ENCODE results near the gene CST5.
"Not testable (repeated sequence)": the region's sequence is repeated elsewhere in the genome, so short reads cannot be mapped to it uniquely, and the experiment has no call there.

The CST5 gene

GRCh38 chr20:23887856-23888255 is 8.3 kb upstream of the CST5 start:
- DNase-seq: no peak

GRCh38 chr20:23884771-23885162 is 5.2 kb upstream of the CST5 start:
- DNase-seq: no peak

- no peak for DNase-seq
These were observed 4.7 kb upstream of the CST5 start for GRCh38 chr20:23884136-23884770.

DNA sequence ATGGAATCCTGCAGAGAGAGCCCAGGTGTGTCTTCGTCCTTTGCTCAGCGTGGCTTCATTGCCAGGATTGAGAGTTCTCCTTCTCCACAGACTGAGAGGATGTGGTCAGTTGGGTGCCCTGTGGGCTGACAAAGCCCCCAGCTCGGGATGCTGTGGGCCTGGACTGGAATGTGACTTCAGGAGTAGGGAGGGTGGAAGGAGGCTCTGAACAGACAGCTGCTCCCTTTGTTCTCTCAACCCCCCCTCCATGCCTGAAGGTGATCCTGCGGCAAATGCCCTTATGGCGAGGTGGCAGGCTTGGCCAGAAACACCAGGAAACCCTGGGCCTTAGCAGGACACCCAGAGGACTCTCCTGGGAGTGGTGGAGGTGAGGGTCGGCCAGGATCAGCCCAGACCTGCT is 1.8 kb upstream of the CST5 start:
- no peak for DNase-seq

- no peak for DNase-seq
These were observed 869 bp upstream of the CST5 start for GRCh38 chr20:23880417-23880816.

DNA sequence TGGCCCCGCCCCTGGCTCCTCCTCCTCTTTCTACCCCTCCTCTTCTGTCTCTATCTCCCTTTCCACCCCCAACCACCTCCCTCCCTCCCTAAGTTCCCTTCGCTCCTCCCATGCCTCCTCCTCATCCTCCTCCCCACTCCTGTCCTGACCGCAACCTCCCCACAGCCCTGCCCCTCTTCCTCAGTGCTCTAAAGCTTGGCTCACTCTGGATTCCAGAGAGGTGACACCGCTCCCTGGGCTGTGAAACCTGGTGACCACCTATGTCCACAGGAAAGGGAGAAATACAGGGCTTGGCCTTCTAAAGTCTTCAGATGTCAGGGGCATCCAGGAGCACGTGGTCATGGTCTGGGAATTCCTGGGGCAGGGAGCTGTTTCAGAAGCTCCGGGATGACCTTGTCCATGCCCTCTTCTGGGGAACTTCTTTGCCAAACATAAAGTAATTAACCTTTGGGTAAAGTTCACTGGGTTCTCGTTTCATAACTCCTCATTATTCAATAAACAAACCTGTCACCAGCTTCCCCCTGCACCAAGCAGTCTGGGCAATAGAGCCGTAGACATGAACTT is 345 bp upstream of the CST5 start:
- no peak for DNase-seq

DNA sequence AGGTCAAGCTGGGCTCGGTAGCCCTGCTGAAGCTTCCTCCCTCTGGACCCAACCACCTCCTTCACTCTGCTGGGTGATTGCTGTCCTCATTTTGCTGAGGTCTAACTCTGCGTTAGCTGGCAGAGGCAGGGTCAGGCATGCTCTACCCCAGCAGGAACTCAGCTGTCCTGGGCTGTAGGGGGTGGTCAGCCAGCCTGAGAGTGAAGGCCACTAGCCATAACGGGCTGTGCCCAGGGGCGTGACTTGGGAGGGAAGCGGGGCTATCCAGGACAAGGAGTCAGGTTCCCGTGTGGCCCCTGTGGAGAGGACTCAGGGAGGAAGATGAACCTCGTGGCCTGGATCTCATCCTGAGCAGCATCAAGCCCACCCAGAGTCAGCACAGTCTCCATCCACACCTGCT is 761 bp downstream of the CST5 start:
- no peak for DNase-seq

DNA sequence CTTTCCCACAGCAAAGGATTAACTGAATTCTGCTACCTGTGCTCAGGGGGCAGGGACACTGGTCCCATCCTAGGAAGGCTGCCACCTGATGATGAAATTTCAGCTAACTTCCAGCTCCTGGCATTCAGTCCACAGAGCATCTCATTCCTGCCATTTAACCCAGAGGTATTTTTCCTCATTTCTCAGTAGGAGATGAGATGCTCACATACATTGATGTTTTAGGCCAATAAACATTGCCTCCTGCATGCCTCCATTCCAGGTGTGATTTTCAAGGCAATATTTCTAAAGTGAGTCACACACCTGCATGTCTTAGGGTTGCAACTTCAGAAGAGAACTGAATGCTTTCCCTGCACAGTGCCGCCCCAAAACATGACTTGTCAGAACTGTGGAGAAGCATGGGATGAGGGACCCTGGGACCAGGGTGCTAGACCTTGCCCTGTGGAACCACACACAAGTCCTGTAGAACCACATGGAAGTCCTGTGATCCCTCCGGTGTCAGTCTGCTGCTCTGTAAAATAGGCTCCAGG is 1.5 kb downstream of the CST5 start:
- DNase-seq: not testable (repeated sequence)

DNA sequence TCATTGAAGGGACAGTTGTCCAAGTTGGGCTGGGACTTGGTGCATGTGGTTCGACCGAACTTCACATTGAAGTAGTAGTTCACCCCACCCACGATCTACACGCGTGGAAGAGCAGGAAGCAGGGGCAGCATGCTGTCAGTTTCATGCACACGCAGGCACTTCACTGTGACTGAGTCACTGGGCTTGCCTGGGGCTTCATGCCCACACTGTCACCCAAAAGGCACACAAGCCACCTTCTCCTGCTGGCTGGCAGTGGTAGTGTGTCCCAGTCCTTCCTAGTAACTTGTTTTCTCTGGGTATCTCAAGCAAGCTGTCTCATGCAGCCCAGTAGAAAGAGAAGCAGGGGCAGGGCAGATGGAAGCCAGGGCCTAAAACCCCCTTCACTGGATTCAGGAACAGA is 2.0 kb downstream of the CST5 start:
- no peak for DNase-seq

DNA sequence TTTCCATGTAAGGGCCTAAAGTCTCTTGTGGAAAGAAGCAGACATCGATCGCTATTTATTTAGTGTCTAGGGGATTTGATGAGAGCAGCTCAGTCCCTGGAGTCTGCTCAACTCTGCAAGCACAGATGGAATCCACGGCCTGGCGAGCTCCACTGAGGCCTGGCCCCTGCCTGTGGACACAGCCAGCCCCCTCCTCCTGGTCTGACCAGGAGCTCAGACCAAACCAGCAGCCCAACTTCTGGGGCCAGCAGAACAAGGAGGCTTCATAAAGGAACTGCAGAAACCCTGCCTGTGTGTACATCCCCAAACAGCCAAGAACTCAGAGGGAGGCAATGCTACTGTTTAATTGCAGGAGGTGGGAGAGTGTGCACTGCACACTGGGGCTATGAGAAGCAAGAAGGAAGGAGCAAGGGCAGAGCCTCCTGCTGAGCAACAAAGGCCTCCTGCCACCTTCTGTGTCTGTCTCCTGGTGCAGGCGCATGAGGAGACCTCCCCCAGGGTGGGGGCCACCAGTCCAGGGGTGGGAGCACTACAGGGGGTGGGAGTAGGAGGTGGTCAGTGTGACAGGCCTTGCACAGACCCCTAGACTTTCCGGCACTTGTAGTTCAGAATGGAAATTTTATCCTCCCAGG is 3.8 kb downstream of the CST5 start:
- no peak for DNase-seq

- no peak for DNase-seq
These were observed 4.8 kb downstream of the CST5 start for GRCh38 chr20:23874747-23875146.

DNA sequence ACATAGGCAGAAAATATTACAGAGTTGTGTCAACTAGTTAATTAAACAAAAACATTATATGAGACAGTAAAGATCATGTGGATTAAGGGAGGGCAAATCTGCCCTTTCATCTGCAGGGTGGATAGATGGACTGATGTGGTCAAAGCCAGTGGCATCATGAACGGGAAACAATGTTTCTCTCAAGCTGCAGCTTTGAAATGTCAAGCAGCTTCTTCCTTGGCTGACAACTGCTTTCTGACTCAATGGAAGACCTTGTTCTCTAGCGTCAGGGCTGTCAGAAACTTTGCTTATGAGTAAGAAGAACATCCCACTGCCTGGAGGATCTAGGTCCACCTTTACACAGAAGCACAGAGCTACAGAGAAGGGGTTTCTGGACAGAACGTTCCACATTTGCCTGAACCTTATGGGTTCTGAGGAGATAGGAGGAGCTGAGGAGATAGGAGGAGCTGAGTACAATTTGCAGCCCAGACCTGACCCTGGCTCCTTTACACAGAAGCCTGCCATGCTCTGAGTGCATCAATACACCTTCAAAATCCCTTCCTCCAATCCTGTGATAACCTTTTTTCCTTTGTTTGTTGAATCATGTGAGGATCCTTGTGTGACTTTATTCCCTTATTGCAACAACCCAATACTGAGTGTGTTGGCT is 6.1 kb downstream of the CST5 start:
- no peak for DNase-seq

DNA sequence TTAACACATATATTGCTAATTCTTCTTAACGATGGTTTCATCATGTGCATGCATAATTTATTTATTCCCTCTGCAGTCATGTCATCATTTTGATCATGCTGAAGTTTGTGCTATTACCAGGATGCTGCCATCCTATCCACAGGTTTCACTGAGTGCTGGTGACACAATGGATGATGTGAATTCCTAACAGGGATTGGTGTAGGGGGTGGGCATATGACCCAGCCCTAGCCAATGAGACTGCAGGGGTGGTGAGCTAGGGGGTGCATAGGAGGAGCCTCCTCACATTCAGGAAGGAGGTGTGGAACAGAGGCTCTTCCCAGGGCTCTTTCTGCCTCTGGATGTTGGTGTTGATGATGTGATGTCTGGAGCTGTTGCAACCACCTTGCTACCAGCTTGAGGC is 7.5 kb downstream of the CST5 start:
- DNase-seq: no peak

- DNase-seq: no peak
These were observed 9.1 kb downstream of the CST5 start for GRCh38 chr20:23870461-23870860.

DNA sequence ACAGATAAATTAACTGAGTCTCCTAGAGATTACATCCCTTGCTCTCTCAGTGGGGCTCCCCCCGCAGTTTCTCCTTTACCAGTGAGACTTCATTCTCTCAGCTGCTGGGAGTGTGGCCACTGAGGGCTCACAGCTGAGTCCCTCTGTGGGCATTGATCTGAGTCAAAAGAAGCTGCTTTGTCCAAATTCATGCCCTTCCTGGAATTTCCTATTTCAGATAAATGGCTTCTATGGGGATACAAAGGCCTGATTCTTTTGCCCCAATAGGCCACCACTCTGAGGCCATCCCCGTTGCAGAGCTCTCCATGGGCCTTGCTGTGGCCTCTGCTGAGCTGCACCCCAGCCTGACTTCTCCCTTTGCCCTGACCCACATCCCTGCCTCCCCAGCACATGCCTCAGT is 10.0 kb downstream of the CST5 start:
- no peak for DNase-seq

DNA sequence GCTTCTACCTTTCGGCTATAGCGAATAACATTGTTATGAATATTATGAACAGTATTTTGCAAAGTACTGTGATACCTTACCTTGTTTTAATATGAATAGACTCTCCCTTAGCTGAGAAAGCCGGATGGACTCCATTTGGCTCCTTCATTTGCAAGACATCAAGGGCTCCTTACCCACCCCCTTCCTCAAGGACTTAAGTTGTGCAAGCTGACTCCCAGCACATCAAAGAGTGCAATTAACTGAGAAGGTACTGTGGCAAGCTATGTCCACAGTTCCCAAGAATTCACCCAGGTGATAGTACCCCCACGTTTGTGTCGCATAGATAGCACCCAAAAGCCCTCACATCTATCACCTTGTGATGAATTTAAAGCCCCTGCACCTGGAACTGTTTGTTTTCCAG is 11.2 kb downstream of the CST5 start:
- no peak for DNase-seq

DNA sequence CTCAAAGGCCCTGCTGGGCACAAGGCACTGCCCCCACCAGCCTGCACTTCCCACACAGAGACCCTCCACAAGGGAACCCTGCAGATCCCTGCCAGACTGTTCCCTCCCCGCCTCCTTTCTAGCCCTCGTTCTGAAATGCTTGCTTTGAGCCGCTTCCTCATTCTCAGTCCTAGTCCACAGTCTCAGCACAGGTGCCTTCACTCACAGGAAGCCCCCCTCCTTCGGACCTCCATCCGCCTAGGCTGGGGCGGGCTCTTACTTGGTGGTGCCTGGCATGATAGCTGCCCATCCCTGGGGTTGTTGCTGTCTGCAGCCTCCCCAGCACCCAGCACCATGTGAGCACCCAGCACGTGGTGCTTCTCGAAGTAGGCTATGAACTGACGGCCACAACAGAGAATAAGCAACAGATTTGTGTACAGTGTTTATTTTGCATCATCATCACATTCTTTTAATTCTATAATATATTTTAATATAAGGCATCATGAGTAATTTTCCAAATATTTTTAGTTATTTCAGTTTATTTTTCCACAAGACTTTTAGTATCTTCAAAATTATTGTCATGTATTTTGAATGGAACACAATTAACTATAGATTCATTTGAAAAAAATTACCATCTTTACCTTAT is 12.3 kb downstream of the CST5 start:
- DNase-seq: no peak

DNA sequence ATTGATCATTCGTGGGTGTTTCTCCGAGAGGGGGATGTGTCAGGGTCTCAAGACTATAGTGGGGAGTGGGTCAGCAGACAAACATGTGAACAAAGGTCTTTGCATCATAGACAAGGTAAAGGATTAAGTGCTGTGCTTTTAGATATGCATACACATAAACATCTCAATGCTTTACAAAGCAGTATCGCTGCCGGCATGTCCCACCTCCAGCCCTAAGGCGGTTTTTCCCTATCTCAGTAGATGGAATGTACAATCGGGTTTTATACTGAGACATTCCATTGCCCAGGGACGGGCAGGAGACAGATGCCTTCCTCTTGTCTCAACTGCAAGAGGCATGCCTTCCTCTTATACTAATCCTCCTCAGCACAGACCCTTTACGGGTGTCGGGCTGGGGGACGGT is 18.8 kb downstream of the CST5 start:
- not testable (repeated sequence) for DNase-seq

DNA sequence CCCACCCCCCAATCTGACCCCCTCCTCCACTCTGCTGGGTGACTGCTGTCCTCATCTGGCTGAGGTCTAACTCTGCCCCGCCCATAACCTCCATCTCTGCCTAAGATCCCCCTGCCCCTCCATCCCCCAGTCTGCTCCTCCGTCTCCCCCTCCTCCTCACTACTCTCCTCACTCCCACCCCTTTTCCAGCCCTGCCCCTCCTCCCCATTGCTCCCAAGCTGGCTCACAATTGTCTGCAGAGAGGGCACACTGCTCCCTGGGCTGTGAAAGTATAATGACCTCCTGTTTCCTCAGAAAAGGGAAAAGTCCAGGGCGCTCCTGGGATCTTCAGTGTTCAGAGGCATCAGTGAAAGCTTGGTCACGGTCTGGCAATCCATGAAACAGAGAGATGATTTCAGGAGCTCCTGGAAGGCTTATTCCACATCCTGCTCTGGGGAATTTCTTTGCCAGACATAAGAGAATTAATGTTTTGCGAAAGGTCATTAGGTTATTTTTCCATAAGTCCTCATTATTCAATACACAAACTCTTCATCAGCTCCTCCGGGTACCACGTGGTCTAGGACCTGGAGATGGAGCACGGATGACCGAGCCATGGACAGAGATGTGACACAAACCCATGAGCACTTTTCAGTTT is 21.5 kb downstream of the CST5 start:
- DNase-seq: no peak

DNA sequence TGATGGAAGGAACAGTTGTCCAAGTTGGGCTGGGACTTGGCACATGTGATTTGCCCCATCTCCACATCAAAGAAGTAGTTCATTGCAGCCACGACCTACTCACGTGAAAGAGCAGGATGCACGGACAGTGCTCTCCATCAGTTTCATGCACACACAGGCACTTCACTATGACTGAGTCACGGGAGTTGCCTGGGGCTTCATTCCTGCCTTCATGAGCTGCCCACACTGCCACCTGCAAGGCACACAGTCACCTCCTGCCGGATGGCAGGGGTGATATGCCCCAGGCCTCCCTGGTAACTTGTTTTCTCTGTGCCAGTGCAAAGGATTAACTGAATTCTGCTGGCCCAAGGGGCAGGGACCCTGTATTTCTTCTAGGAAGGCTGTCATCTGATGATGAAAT is 22.8 kb downstream of the CST5 start:
- no peak for DNase-seq

GRCh38 chr20:23856226-23856625 is 23.3 kb downstream of the CST5 start:
- no peak for DNase-seq

DNA sequence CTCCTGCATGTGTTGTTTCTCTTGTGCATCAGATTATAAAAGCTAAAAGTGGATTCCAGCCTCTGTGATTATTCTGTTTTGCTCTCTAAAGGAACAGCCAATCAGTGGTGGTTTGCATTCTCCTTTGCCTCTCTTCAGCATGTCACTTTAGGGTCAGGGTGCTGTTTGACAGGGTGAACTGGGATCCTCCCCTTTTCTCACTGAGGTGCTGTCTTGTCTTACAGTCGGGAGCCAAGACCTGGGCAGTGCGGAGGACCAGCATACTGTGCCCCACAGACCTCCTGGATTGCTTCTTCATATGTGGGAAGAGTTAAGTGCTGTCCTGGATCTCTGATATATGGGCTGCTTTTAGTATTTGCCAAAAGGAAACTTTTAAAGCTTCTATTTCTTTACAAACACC is 37.9 kb downstream of the CST5 start:
- no peak for DNase-seq

GRCh38 chr20:23835716-23836115 is 43.8 kb downstream of the CST5 start:
- no peak for DNase-seq
